C4-2B (cell line): ENCODE measurements around the gene ATG4D.
"Not testable (repeated sequence)": the region's sequence is repeated elsewhere in the genome, so short reads cannot be mapped to it uniquely, and the experiment has no call there.

Experiments used
- H3K27ac ChIP-seq: fragments of 450-650 bp; 2 replicates; pipeline ENCODE4 v1.5.1; 2017
- CTCF ChIP-seq: fragments of 450-650 bp; conservative IDR thresholded peaks from 2 replicates; pipeline ENCODE4 v1.5.1; 2017; ENCODE audit warnings: mild to moderate bottlenecking
- ZFX ChIP-seq: fragments of 450-650 bp; IDR thresholded peaks from 2 replicates; pipeline ENCODE4 v1.6.1; 2017

The ATG4D gene

GRCh38 chr19:10533646-10534386, 9.9 kb upstream of the ATG4D start:
- H3K27ac ChIP-seq: no peak overlapping the region
- no peak for TF ChIP-seq CTCF
- no peak for TF ChIP-seq ZFX

GRCh38 chr19:10535613-10536012, 8.1 kb upstream of the ATG4D start:
- no peak overlapping the region for H3K27ac ChIP-seq
- no peak for TF ChIP-seq CTCF
- no peak for TF ChIP-seq ZFX

- H3K27ac ChIP-seq: no peak overlapping the region
- no peak for TF ChIP-seq ZFX
- no peak for TF ChIP-seq CTCF
These were observed 6.0 kb upstream of the ATG4D start for GRCh38 chr19:10537668-10538067.

GRCh38 chr19:10538204-10538983, 5.3 kb upstream of the ATG4D start:
- no peak for TF ChIP-seq CTCF
- no peak for TF ChIP-seq ZFX

GRCh38 chr19:10539016-10539415, 4.7 kb upstream of the ATG4D start:
- not testable (repeated sequence) for H3K27ac ChIP-seq

More at GRCh38 chr19:10538204-10538983, 5.3 kb upstream of the ATG4D start:
- no peak overlapping the region for H3K27ac ChIP-seq

- TF ChIP-seq CTCF (no peak), ZFX (no peak)
- peak overlapping the region; percentile 94 for H3K27ac ChIP-seq
These were observed 665 bp upstream of the ATG4D start for GRCh38 chr19:10543059-10543419.

GRCh38 chr19:10544242-10544752, 593 bp downstream of the ATG4D start:
- peak overlapping the region; percentile 94 for H3K27ac ChIP-seq
- no peak for TF ChIP-seq CTCF
- peak; percentile 47; the same call in 1 of the 2 replicates for TF ChIP-seq ZFX
